Brain microvascular endothelial cell (primary cell): ENCODE data around the gene PRR15L.

Experiments
- DNase-seq: peaks from one replicate; pipeline ENCODE4 v3.0.0-alpha.2; 2020
- H3K27ac ChIP-seq: fragments of 250-450 bp; sonication (Bioruptor Pico); 2 replicates; pipeline ENCODE4 v1.5.1; 2020; ENCODE audit warnings: mild to moderate bottlenecking, moderate library complexity
- H3K27me3 ChIP-seq: fragments of 250-450 bp; sonication (Bioruptor Pico); replicated peaks from 2 replicates; pipeline ENCODE4 v1.5.1; 2020; ENCODE audit warnings: mild to moderate bottlenecking
- H3K36me3 ChIP-seq: fragments of 250-450 bp; sonication (Bioruptor Pico); replicated peaks from 2 replicates; pipeline ENCODE4 v1.5.1; 2020; ENCODE audit warnings: mild to moderate bottlenecking
- H3K4me3 ChIP-seq: 2 replicates; pipeline ENCODE4 v1.5.1; 2011; ENCODE audit warnings: low read depth, mild to moderate bottlenecking, control low read depth, low read length, moderate library complexity
- CTCF ChIP-seq: IDR thresholded peaks from 2 replicates; pipeline ENCODE4 v1.5.1; 2011; ENCODE audit warnings: low read depth, mild to moderate bottlenecking, moderate library complexity, low read length, control low read depth, inconsistent platforms; ENCODE audit errors: missing control alignments
- in situ Hi-C: cut with HindIII; loops from 2 replicates; pipeline ENCODE4 v1.10.0; 2017; ENCODE audit warnings: low sequenced_read_pairs, low pct_ligation_motif_present

The PRR15L gene

GRCh38 chr17:47917581-47917980, 40.1 kb downstream of the PRR15L start:
- no peak for DNase-seq
- TF ChIP-seq CTCF: no peak
- Histone ChIP-seq H3K27me3 (no peaks in the 10 kb centered on the region), H3K36me3 (no peaks in the 10 kb centered on the region), H3K4me3 (no peak overlapping the region), H3K27ac (no peak overlapping the region)
- in situ Hi-C loops: no loop called here

- Histone ChIP-seq H3K27me3 (no peaks in the 10 kb centered on the region), H3K36me3 (no peaks in the 10 kb centered on the region), H3K4me3 (no peak overlapping the region), H3K27ac (no peak overlapping the region)
- no peak for TF ChIP-seq CTCF
- DNase-seq: no peak
- in situ Hi-C loops: no loop called here
Observed at GRCh38 chr17:47916489-47917208, 41.0 kb downstream of the PRR15L start.

GRCh38 chr17:47915776-47916398, 41.8 kb downstream of the PRR15L start:
- no peak for DNase-seq
- no peak for TF ChIP-seq CTCF
- H3K36me3 ChIP-seq: no peaks in the 10 kb centered on the region
- H3K4me3 ChIP-seq: no peak overlapping the region
- H3K27me3 ChIP-seq: no peaks in the 10 kb centered on the region
- in situ Hi-C loops: no loop called here
- no peak overlapping the region for H3K27ac ChIP-seq

GRCh38 chr17:47914306-47914948, 43.3 kb downstream of the PRR15L start:
- Histone ChIP-seq H3K27ac (no peak overlapping the region), H3K4me3 (no peak overlapping the region), H3K36me3 (no peaks in the 10 kb centered on the region), H3K27me3 (no peaks in the 10 kb centered on the region)
- DNase-seq: no peak
- no peak for TF ChIP-seq CTCF
- in situ Hi-C loops: no loop called here

- H3K27me3 ChIP-seq: no peaks in the 10 kb centered on the region
- no peak for DNase-seq
- H3K27ac ChIP-seq: no peak overlapping the region
- TF ChIP-seq CTCF: no peak
- H3K4me3 ChIP-seq: no peak overlapping the region
- H3K36me3 ChIP-seq: no peaks in the 10 kb centered on the region
- in situ Hi-C loops: no loop called here
Observed at GRCh38 chr17:47913050-47913449, 44.6 kb downstream of the PRR15L start.
